Thyroid gland (tissue), 4 donors: Measurements from ENCODE around the gene LAD1.

ENCODE experiments used
- POLR2A ChIP-seq, 2 donors: fragments of 450-650 bp; IDR thresholded peaks; one replicate each; pipeline ENCODE4 v1.6.1; 2017; ENCODE audit warnings: antibody characterized with exemption in 2 of 2, mild to moderate bottlenecking in 2 of 2, moderate library complexity in 1 of 2
- TF ChIP-seq, protein P1 (sequence below), 6 experiments: fragments of 200-600 bp in 3 of 6; fragments of 450-650 bp in 3 of 6; sonication (generic) in 3 of 6; IDR thresholded peaks; one replicate each; pipeline ENCODE4 v1.5.1; 2016 to 2019; ENCODE audit warnings: antibody characterized with exemption in 6 of 6, mild to moderate bottlenecking in 2 of 6, inconsistent platforms in 1 of 6, moderate library complexity in 1 of 6

DNA sequence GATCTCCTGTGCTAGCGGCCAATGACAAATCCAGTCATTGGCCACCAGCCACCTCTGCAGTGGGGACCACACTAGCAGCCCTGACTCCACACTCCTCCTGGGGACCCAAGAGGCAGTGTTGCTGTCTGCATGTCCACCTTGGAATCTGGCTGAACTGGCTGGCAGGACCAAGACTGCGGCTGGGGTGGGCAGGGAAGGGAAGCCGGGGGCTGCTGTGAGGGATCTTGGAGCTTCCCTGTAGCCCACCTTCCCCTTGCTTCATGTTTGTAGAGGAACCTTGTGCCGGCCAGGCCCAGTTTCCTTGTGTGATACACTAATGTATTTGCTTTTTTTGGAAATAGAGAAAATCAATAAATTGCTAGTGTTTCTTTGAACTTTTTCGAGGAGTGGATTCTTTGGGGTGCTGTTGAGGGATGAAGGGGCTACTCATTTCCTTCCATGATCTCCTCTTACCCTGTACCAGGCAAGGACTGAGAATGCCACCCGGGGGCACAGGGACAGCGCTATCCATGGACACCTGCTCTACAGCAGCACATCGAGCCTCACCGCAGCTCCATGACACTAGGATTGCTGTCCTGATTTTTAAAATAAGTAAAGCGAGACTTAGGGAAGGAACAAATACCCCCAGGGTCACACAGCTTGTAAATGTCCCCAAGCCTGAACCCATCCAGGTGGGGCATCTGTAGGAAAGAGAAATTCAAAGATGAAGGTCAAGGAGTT is 66.3 kb downstream of the LAD1 start:
- TF ChIP-seq, protein P1, sequence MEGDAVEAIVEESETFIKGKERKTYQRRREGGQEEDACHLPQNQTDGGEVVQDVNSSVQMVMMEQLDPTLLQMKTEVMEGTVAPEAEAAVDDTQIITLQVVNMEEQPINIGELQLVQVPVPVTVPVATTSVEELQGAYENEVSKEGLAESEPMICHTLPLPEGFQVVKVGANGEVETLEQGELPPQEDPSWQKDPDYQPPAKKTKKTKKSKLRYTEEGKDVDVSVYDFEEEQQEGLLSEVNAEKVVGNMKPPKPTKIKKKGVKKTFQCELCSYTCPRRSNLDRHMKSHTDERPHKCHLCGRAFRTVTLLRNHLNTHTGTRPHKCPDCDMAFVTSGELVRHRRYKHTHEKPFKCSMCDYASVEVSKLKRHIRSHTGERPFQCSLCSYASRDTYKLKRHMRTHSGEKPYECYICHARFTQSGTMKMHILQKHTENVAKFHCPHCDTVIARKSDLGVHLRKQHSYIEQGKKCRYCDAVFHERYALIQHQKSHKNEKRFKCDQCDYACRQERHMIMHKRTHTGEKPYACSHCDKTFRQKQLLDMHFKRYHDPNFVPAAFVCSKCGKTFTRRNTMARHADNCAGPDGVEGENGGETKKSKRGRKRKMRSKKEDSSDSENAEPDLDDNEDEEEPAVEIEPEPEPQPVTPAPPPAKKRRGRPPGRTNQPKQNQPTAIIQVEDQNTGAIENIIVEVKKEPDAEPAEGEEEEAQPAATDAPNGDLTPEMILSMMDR (IDR thresholded peaks at IDR 0.05), result no peak
- TF ChIP-seq POLR2A (IDR thresholded peaks at IDR 0.05), result no peak
